GM21381 (cell line): Measurements from ENCODE around the gene DDX17.
"Not testable (repeated sequence)": the region's sequence is repeated elsewhere in the genome, so short reads cannot be mapped to it uniquely, and the experiment has no call there.

ENCODE experiments used
- ATAC-seq: cut with Tn5 transposase; IDR thresholded peaks from one replicate; pipeline ENCODE4 v1.9.1; 2021; ENCODE audit warnings: mild to moderate bottlenecking, moderate library complexity; ENCODE audit not compliant: unreplicated experiment

The DDX17 gene

GRCh38 chr22:38494498-38494897 is 11.6 kb downstream of the DDX17 start:
- ATAC-seq: no peak

GRCh38 chr22:38491707-38492348 is 14.3 kb downstream of the DDX17 start:
- ATAC-seq: no peak

GRCh38 chr22:38490915-38491314 is 15.2 kb downstream of the DDX17 start:
- no peak for ATAC-seq

GRCh38 chr22:38490475-38490874 is 15.6 kb downstream of the DDX17 start:
- no peak for ATAC-seq

GRCh38 chr22:38489561-38490145 is 16.5 kb downstream of the DDX17 start:
- ATAC-seq: no peak

GRCh38 chr22:38489142-38489541 is 17.0 kb downstream of the DDX17 start:
- ATAC-seq: no peak

- ATAC-seq: no peak
These were observed 18.2 kb downstream of the DDX17 start for GRCh38 chr22:38487946-38488345.

GRCh38 chr22:38485783-38486182 is 20.3 kb downstream of the DDX17 start:
- ATAC-seq: no peak

GRCh38 chr22:38484244-38484643 is 21.9 kb downstream of the DDX17 start:
- ATAC-seq: no peak

- ATAC-seq: no peak
These were observed 23.3 kb downstream of the DDX17 start for GRCh38 chr22:38482662-38483308.

GRCh38 chr22:38481871-38482332 is 24.2 kb downstream of the DDX17 start:
- ATAC-seq: no peak

- no peak for ATAC-seq
These were observed 24.8 kb downstream of the DDX17 start for GRCh38 chr22:38481162-38481870.

GRCh38 chr22:38479096-38479837 is 26.8 kb downstream of the DDX17 start:
- no peak for ATAC-seq

GRCh38 chr22:38477585-38477984 is 28.5 kb downstream of the DDX17 start:
- ATAC-seq: no peak

GRCh38 chr22:38474003-38474607 is 32.0 kb downstream of the DDX17 start:
- ATAC-seq: no peak

- ATAC-seq: no peak
These were observed 34.9 kb downstream of the DDX17 start for GRCh38 chr22:38471237-38471636.

GRCh38 chr22:38470179-38470578 is 35.9 kb downstream of the DDX17 start:
- ATAC-seq: not testable (repeated sequence)

GRCh38 chr22:38469306-38469781 is 36.8 kb downstream of the DDX17 start:
- no peak for ATAC-seq

- no peak for ATAC-seq
These were observed 37.4 kb downstream of the DDX17 start for GRCh38 chr22:38468443-38469305.
